GM19043 (cell line): Measurements from ENCODE around the gene JARID2.

Source experiments
- ATAC-seq: cut with Tn5 transposase; IDR thresholded peaks from one replicate; pipeline ENCODE4 v1.9.1; 2021; ENCODE audit warnings: low read depth; ENCODE audit not compliant: unreplicated experiment

JARID2 gene

DNA sequence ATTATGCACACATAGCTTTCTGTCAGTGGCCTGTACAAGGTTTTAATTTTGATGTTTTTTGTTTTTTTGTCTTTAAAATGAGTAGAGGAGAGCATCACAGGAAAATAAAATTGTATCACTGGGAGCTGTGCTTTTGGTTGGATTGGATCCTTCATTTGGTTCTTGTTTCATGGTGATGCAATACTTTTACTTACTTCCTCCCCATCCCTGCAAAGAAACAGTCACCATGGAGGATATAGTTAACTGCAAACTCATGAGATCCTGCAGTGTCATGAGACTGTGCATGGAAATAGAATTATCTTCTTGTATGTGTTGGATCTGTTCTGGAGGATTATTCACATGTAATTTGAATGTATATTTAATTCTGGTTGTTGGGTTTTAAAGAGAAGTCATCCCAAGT is 122.3 kb downstream of the JARID2 start:
- ATAC-seq, result no peak

DNA sequence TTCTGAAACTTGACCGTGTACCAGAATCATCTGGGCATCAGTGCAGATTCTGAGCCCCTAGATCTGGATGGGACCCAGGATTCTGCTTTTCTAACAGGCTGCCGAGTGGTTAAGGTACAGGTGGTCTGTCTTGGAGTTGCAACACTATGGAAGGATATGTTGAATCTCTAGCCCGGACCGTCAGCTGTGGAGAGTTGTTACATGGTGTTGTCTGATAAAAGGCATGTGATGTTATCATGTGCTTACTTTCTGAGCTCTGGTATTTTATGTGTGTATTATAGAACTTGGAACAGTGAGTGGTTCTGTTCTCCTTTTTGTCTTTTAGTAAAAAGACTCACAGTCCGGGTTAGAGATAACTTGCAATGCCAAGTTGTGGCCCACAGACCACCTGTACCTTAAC is 123.0 kb downstream of the JARID2 start:
- ATAC-seq, result no peak

DNA sequence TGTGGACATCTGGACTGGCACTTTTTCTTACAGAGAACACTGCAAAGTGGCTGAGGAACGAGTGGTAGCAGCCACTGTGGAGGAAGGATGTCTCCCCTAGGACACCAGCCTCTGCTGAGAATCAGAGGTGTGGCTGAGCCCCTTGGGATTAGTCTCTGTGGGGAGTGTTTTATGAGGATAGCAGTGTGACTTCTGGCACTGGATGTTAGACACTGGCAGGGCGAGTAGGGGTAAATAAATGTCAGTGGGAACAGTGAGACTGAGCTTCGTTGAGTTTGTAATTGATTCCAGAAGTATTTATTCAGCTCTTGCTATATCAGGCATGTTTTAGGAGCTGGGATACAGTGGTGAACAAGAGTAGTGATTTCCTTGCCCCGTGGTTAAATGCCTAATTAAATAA is 124.0 kb downstream of the JARID2 start:
- no peak for ATAC-seq

DNA sequence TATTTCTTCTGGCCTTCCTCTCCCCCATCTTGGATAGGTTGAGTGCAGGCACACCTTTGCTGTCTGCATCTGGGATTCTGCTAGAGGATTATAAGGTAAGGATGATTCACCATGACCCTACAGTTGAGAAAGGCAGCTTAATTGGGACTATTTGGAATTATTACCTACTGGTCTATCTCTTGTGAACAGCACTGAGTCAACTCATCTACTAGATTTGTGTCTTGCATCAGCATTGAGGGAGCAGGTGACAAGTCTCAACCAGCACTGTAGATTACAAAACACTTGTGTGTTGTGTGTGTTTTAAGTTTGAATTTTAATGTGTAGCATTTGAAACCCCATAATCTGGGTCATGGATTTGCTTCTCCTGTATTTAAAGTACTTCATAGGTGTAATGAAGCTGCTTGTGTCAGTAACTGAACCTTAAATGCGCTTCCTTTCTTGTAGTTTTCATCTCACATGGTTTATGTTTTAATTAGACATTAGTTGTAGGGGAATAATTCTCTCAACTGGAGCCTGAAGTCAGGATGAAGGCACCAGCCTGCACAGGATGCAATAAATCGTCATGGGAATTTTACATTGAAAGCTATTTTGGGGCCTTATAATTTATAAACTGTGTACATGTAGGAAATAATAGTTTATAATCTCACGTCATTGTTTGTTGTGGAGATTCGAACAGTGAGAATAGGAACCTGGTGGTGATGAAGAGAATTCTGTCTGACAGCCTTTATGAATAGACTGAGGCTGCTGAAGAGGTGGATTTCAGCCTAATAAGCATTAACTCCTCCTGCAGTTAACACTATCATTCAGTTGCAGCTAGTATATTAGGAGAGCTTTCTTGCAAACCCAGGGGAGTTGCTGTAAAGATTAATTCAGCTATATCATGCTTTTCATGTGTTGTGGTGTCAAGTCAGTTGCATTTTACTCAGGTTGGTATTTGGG is 125.1 kb downstream of the JARID2 start:
- ATAC-seq, result no peak

DNA sequence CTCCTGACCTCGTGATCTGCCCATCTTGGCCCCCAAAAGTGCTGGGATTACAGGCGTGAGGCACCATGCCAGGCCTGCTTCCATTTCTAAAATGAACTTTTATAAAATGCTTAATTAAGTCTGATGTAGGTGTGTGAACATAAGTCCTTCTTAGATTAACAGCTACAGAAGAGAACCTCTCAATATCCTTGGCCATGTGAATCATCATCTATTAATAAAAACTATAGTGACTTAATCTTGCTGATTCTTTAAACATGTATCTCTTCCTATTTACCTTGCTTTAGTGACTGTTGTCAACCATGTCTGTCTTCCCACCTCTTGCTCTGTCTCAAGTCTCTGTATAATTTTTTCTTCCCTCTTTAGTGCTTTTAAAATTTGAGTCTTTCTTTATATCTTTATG is 127.1 kb downstream of the JARID2 start:
- ATAC-seq, result no peak

DNA sequence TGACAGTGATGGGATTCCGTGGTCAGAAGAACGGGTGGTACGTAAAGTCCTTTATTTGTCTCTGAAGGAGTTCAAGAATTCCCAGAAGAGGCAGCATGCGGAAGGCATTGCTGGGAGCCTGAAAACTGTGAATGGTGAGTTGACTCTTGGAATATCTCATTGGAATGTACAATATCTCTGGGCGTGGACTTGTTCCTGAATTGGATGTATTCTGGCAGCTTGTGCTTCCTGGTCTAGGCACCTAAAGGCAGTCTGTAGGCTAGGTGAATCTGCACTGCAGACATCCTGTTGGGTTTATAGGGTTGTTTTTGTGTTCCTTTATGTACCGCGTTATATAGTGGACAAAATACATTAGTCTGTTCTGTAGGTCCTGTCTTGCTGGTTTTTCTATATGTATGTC is 128.2 kb downstream of the JARID2 start:
- no peak for ATAC-seq

DNA sequence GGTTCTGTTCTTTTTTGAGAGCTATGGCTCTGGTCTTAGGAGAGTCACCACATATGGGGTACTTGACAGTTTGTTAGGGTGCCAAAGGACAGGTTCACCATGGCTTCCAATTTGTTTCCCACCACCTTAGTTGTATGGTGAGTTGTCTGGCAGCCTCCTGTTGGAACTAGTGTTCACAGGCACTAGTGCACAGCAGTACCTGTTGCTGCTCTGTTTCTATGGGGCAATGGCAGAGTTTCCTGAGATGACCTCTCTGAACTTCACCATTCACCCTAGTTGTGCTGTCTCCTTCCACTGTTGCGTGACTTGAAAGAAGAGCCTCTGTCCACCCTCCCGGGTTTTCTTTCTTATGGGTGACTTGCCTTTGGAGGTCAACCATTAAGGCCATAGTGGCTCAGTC is 129.1 kb downstream of the JARID2 start:
- ATAC-seq, result no peak

DNA sequence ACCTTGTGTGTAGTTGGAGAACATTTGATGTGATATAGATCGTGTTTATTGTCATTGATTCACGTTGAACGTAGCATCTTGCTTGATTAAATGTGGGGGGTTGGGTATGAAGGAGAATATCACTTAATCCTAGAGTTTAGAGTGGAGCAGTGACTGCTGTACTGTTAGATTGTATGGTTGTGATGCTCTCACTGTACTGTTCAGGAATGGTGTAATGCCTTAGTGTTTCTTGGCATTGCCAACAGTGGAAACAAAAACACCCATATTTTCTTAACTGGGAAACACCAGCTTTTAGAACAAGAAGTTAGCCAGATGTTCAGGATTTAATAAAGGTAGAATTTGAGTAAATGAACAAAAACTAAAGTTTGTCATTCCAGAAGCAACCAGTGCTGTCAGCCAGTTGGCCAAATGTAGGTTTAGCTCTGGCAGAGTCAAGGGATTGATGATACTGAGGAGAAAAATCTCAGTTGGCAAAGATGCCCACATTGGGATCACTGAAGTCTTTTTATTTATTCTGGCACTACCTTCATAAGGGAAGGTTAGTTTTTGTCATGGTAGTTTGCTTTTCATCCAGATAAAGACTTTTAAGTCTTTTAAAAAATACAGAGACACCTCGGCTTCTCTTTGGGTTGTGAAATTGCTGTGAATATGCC is 129.9 kb downstream of the JARID2 start:
- no peak for ATAC-seq

DNA sequence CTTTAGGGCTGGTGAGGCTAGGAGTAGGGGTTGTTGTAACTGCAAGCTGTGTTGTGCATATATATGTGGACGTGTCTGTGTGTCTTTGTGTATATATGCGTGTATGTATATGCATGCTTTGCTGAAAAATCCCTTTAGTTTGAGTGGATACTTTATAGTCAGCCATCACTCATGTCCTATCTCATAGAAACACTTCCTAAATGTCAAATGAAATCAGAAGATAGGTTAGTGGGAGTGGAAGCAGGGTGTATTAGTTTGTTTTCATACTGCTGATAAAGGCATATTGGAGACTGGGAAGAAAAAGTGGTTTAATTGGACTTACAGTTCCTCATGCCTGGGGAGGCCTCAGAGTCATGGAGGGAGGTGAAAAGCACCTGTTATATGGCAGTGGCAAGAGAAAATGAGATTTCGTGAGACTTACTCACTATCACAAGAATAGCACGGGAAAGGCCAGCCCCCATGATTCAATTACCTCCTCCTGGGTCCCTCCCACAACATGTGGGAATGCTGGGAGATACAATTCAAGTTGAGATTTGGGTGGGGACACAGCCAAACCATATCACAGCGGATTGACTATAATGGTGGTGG is 131.1 kb downstream of the JARID2 start:
- no peak for ATAC-seq

DNA sequence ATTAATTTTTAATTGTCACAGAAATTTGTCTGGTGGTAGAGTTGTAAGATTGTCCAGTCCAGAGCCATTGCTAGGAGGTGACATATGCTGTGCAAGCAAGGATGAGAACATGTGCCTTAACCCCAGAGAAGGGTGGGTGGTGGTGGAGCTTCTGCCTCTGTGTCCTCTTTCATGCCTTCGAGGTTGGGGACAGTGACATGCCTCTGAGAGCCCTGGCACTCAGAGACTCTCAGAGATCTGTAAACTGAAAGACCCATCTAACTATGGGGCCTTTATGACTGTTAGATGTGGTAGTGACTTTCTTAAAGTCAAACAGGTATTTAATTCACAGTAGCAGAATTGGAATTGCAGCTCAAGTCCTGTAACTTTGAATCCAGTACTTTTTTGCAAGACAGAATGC is 132.4 kb downstream of the JARID2 start:
- ATAC-seq, result no peak

DNA sequence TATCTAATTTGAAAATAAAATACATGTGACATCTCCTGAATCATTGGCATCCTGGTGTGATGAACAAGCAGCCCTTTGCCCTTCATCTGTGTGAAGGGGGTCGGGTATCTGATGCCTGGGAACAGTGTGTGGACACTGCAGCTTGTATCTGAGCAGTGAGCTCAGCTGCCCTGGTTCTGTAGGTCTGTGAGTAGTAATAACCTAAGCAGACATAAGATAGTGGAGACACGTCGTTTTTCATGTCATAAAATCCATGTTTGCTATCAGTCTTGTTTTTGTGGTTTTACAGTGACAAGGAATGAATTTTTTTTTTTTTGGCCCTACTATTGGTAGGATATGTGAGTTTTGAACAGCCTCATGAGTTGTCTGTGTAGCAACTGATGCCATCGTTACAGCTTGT is 133.0 kb downstream of the JARID2 start:
- no peak for ATAC-seq

DNA sequence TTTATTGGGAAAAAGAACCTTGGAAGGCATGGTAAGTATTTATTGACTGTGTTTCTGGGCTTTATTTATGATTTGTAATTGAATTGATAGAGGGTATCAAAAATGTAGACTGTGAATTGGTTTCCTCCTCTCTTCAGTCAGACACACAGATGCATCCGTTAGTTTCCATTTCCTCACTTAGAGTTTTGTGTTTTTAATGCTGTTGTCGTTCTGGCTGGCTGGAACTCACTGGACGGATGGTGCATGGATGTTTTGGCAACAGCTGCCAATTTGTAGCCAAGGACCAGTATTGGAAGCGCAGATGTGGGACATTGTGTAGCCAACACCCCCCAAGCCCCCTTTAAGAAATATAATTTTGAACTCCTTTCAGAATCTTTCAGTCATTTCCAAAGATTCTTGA is 134.5 kb downstream of the JARID2 start:
- no peak for ATAC-seq

DNA sequence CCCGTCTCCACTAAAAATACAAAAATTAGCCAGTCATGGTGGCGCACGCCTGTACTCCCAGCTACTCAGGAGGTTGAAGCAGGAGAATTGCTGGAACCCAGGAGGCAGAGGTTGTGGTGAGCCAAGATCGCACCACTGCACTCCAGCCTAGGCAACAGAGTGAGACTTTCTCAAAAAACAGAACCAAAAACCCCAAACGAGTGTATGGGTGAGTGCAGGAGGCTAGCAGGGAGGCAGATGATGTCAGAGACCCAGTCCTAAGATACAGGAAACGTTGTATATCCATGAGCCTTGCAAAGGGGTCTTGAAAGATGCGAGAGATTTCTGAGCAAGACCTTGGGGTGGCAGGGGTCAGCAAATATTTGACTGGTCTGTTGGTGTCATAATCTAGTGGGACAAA is 136.2 kb downstream of the JARID2 start:
- ATAC-seq, result no peak

DNA sequence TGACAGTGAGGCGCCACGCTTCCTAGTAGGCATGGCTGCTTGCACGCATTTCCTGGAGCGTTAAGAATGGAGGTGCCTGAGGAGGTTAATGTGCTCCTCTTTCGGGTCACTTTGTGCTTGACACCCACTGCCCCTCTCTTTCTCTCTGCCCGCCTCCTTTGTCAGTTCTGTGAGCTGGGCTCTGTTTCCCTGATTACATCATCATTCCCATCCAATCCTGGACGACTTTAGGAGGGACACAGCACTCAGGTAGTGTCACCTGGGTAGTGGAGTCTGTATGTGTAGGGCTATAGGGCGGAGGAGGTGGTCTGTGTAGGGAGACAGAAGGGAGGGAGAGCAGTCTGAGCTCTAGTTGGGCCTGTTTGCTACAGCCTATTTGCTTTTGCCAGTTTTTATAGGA is 136.8 kb downstream of the JARID2 start:
- ATAC-seq, result no peak

DNA sequence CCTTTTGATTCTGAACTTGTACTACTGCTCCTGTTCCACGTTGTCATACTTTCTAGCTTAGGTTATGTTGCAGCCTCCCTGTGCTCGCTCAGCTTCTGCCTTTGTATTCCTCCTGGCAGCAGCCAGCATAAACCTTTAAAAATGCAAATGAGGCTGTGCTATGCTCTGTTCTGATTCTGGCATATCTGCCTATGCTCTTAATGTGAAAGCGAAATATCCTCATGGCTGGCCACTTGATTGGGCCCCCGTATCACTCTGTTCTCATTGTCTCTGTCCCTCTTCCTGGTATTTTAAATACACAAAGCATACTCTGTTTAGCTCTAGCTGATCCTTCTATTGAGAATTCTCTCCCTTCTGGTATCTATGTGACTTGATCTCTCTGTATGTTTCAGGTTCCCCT is 139.0 kb downstream of the JARID2 start:
- peak; percentile 62 for ATAC-seq

DNA sequence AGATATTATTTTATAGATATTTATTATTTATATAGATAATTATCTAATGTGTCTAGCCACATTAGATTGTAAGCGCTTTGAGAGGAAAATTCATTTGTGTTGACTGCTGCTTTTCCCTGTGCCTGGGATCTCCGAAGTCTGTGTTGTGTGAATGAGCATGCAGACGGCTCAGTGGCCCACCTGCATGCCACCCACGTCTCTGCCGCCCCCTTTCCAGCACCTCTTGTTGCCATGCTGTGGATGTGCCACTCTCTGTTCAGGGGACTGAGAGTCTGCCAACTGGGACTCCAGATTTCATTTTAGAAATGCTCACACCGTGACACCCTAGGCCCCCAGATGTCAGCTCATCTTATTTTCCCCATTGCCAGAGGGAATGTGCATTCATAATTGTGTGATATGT is 139.7 kb downstream of the JARID2 start:
- no peak for ATAC-seq

DNA sequence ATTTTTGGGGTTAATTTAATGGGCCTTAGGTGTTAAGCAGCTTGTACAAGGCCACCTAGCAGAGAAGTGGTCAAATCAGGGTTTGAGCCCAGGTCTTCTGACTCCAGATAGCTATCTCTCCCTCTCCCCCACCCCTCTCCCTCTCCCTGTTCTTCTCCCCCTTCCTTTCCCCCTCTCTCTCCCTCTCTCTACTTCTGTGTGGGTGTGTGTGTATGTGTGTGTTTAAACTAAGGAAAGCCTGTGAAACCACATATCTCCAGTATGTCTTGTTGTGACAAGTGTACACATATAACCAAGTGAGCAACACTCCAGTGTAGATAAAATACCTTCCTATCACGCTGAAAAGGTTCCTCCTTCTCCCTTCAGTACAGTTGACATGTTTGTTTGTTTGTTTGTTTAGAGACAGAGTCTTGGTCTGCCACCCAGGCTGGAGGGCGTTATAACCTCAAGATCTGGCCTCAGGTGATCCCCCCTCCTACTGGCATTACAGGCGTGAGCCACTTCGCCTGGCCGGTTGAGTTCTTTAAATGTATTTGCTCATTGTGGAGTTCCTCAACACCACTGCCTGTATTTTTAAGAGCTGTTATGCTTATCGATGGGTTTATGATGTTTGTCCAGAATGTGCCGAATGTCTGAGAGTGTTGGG is 140.4 kb downstream of the JARID2 start:
- ATAC-seq, result no peak

DNA sequence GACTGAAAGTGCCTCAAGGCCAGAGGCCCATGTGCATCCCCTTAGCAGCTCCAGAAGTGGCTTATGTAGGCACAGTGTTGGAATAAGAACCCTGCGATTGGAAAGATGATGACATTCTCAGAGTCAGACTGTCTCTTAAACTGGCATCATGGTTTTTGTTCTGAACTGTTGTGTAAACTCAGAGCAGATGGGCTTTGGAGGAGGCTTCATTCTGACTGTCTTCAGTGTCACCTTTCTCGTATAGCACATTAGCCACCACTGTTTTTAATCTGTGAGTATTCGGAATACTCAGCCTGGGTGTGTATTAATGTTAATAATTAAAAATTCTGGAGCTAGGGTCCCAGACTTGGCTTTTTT is 140.9 kb downstream of the JARID2 start:
- peak; percentile 7 for ATAC-seq

DNA sequence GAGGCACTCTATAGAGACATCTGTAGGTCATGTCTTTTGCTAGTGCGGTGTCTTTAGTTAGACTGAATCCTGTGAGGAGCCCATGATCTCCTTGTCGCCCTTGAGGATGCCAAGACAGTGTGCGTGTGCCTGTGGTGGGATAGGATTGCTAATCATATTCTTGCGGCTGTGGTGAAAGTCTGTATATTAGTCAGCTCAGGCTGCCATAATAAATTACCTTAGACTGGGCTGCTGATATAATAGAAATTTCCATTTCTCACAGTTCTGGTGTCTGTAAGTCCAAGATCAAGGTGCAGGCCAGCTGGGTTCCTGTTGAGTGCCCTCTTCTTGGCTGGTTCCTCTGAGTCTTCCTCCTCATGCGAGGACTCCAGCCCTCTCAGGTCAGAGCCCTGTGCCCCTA is 141.2 kb downstream of the JARID2 start:
- ATAC-seq, result peak; percentile 48

DNA sequence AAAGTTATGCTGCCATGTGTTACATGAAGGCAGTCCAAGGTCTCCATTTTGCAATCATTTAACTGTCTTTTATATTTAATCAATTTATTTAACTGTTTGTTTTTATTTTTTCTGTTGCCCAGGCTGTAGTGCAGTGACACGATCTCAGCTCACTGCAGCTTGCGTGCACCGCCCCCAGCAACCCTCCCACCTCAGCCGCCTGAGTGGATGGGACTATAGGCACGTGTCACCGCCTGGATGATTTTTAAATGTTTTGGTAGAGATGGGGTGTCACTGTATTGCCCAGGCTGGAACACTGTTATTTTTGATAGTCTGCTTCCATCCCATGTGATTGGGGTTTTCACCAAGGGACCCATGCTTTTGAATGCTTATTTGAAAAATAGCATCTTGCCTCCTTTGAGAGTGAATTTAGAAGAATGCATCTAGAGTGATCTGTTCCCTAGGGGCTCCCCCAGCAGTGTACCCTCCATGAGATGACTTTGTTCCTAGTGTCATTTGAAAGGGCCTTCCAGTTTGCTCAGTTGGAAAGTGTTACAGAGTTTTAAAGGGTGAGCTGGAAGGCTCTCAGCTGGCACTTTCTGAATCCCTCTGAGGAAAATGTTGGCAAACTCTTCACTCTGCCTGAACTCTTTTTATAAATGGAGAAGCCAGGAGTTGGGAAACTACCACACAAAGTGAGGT is 143.4 kb downstream of the JARID2 start:
- ATAC-seq, result no peak
